K562 (cell line): ENCODE measurements around the gene DCAKD. TPM values are rescaled to one million over a fixed set of nuclear protein-coding genes. Genes with fewer than 3 reads are reported as not detected.

Experiments used
- BRD4 ChIP-seq: fragments of 200-600 bp; sonication (generic); IDR thresholded peaks from 2 replicates; pipeline ENCODE4 v1.6.1; 2017; ENCODE audit warnings: inconsistent platforms
- CCAR2 ChIP-seq: fragments of 200-400 bp; formaldehyde crosslinking; IDR thresholded peaks from 2 replicates; pipeline ENCODE4 v1.6.1; 2017; ENCODE audit warnings: mild to moderate bottlenecking, low read depth, low read length
- CHD2 ChIP-seq: IDR thresholded peaks from 2 replicates; pipeline ENCODE4 v1.6.1; 2011; ENCODE audit warnings: low read depth, low read length
- FOXM1 ChIP-seq, 2 experiments: fragments of 450-650 bp in 1 of 2; sonication (generic) in 1 of 2; formaldehyde crosslinking in 1 of 2; IDR thresholded peaks; 2 replicates each; pipeline versions ENCODE4 v1.6.1 to v1.9.0; 2017 to 2022; ENCODE audit warnings: low read depth in 2 of 2, mild to moderate bottlenecking in 2 of 2, missing genetic modification reagents in 1 of 2, moderate library complexity in 1 of 2
- HMG20B ChIP-seq: fragments of 250-450 bp; sonication (Bioruptor Pico); IDR thresholded peaks from 2 replicates; pipeline ENCODE4 v1.5.0; 2021; ENCODE audit warnings: mild to moderate bottlenecking
- ILK ChIP-seq: fragments of 450-650 bp; IDR thresholded peaks from 2 replicates; pipeline ENCODE4 v1.6.1; 2016; ENCODE audit warnings: missing genetic modification characterization, low read depth, mild to moderate bottlenecking, missing compliant biosample characterization, moderate library complexity, borderline replicate concordance
- NR4A1 ChIP-seq, 2 experiments: fragments of 250-450 bp in 1 of 2; fragments of 450-650 bp in 1 of 2; sonication (Bioruptor Pico) in 1 of 2; IDR thresholded peaks; 2 replicates each; pipeline versions ENCODE4 v1.4.0 to v1.6.1; 2016 to 2020; ENCODE audit warnings: mild to moderate bottlenecking in 2 of 2, missing compliant biosample characterization in 1 of 2, missing genetic modification characterization in 1 of 2, moderate library complexity in 1 of 2
- RBBP5 ChIP-seq: fragments of 200-600 bp; sonication (generic); IDR thresholded peaks from 2 replicates; pipeline ENCODE4 v1.6.1; 2012; ENCODE audit warnings: borderline replicate concordance, mild to moderate bottlenecking, low read length, control low read depth, inconsistent platforms; ENCODE audit not compliant: insufficient read depth, poor library complexity, severe bottlenecking
- RBM34 ChIP-seq: fragments of 200-400 bp; formaldehyde crosslinking; IDR thresholded peaks from 2 replicates; pipeline ENCODE4 v1.6.1; 2018; ENCODE audit warnings: low read length, borderline replicate concordance; ENCODE audit not compliant: insufficient read depth
- ZNF589 ChIP-seq: fragments of 200-800 bp; sonication (Bioruptor generic); IDR thresholded peaks from 2 replicates; pipeline ENCODE4 v1.6.1; 2016; ENCODE audit warnings: low read depth, missing genetic modification characterization, missing compliant biosample characterization
- ZNF766 ChIP-seq: fragments of 200-800 bp; sonication (Bioruptor generic); conservative IDR thresholded peaks from 2 replicates; pipeline ENCODE4 v1.6.1; 2016; ENCODE audit warnings: missing genetic modification characterization, missing compliant biosample characterization
- polyA plus RNA-seq, 8 experiments: library from polyadenylated mRNA; depleted of rRNA in 4 of 8; stranded (reverse) in 5 of 8; unstranded in 3 of 8; fragments of >200 nt; fragmentation: Nextera tagmentation in 2 of 8; fragmentation: Illumina TruSeq in 1 of 8; extraction: Ambion mirVana in 2 of 8; extraction: Trizol in 1 of 8; gene quantifications; 2 replicates each; pipeline versions ENCODE4 v1.2.1 to v1.2.3, GENCODE V29; 2011 to 2014; ENCODE audit warnings: inconsistent platforms in 1 of 8, missing spikeins in 1 of 8
- total RNA-seq, 7 experiments: library from RNA; depleted of rRNA in 6 of 7; stranded (reverse); fragments of >200 nt in 6 of 7; fragmentation: Illumina TruSeq in 2 of 7; extraction: Trizol in 2 of 7; gene quantifications; 2 replicates each; pipeline versions ENCODE4 v1.2.1 to v1.2.3, GENCODE V29; 2011 to 2021; ENCODE audit warnings: low replicate concordance in 1 of 7
- TF ChIP-seq, protein P1 (sequence below): fragments of 450-650 bp; IDR thresholded peaks from 2 replicates; pipeline ENCODE4 v1.6.1; 2016; ENCODE audit warnings: low read depth
- TF ChIP-seq, protein P2 (sequence below): sonication (generic); formaldehyde crosslinking; IDR thresholded peaks from 2 replicates; pipeline ENCODE4 v1.8.0; 2022; ENCODE audit warnings: missing genetic modification reagents, mild to moderate bottlenecking, borderline replicate concordance
- TF ChIP-seq, protein P3 (sequence below): fragments of 250-450 bp; sonication (Bioruptor Pico); IDR thresholded peaks from 2 replicates; pipeline ENCODE4 v1.9.0; 2021; ENCODE audit warnings: mild to moderate bottlenecking

Gene DCAKD
- total and polyA plus RNA-seq, 9 of the 15 experiments (the other 6 are each of a cell fraction or from before 2014, with no cell fraction given): 7.9 to 35.5 (median 21.4) TPM

DNA sequence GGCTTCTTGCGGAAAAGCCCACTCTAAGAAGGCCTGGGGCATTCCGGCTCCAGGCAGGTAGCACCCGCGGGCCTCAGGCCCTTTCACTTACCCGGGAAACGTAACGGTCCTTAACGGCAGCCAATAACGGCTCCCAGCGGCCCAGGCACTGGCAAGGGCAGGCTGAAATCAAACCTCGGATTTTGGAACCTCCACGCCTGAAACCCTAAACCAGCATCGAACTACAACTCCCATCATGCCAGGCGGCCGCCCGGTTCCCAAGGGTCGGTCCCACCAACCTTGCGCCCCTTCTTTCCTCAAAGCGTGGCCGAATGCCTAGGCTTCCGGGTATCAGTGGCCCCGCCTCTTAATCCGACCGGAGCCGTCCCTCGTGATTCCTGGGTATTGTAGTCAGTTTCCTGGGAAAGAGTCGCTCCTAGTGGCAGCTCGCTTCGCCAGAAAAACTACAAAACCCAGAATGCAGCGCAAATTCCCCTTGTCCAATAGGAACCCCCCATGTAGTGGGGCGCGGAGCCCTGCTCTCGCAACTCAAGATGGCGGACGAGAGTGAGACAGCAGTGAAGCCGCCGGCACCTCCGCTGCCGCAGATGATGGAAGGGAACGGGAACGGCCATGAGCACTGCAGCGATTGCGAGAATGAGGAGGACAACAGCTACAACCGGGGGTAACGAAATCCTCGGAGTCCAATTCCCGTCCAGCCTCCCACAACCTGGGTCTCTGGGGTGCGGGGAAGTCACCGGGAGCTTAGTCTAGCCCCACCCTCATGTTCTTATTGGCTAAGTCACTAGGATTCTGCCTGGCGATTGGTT lies 9.6 kb upstream of the DCAKD start, which contains the start of gene NMT1 (continued):
- TF ChIP-seq, protein P1, sequence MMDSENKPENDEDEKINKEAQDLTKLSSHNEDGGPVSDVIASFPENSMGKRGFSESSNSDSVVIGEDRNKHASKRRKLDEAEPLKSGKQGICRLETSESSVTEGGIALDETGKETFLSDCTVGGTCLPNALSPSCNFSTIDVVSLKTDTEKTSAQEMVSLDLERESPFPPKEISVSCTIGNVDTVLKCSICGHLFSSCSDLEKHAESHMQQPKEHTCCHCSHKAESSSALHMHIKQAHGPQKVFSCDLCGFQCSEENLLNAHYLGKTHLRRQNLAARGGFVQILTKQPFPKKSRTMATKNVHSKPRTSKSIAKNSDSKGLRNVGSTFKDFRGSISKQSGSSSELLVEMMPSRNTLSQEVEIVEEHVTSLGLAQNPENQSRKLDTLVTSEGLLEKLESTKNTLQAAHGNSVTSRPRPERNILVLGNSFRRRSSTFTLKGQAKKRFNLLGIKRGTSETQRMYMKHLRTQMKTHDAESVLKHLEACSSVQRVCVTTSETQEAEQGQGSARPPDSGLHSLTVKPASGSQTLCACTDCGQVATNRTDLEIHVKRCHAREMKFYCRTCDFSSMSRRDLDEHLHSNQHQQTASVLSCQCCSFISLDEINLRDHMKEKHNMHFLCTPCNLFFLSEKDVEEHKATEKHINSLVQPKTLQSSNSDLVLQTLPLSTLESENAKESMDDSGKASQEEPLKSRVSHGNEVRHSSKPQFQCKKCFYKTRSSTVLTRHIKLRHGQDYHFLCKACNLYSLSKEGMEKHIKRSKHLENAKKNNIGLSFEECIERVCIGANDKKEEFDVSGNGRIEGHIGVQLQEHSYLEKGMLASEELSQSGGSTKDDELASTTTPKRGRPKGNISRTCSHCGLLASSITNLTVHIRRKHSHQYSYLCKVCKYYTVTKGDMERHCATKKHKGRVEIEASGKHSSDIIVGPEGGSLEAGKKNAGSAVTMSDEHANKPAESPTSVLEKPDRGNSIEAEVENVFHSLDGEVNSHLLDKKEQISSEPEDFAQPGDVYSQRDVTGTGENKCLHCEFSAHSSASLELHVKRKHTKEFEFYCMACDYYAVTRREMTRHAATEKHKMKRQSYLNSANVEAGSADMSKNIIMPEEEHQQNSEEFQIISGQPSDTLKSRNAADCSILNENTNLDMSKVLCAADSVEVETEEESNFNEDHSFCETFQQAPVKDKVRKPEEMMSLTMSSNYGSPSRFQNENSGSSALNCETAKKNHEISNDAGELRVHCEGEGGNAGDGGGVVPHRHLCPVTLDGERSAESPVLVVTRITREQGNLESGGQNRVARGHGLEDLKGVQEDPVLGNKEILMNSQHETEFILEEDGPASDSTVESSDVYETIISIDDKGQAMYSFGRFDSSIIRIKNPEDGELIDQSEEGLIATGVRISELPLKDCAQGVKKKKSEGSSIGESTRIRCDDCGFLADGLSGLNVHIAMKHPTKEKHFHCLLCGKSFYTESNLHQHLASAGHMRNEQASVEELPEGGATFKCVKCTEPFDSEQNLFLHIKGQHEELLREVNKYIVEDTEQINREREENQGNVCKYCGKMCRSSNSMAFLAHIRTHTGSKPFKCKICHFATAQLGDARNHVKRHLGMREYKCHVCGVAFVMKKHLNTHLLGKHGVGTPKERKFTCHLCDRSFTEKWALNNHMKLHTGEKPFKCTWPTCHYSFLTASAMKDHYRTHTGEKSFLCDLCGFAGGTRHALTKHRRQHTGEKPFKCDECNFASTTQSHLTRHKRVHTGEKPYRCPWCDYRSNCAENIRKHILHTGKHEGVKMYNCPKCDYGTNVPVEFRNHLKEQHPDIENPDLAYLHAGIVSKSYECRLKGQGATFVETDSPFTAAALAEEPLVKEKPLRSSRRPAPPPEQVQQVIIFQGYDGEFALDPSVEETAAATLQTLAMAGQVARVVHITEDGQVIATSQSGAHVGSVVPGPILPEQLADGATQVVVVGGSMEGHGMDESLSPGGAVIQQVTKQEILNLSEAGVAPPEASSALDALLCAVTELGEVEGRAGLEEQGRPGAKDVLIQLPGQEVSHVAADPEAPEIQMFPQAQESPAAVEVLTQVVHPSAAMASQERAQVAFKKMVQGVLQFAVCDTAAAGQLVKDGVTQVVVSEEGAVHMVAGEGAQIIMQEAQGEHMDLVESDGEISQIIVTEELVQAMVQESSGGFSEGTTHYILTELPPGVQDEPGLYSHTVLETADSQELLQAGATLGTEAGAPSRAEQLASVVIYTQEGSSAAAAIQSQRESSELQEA: no peak
- peak; percentile 85 for TF ChIP-seq CHD2
- TF ChIP-seq ZNF766 (CRISPR knock-in tag): peak; percentile 97
- peak; percentile 18; the same call in 1 of the 2 replicates for TF ChIP-seq BRD4
- TF ChIP-seq FOXM1 (IDR thresholded peaks at IDR 0.05; ENCODE audit: low read depth): peak; percentile 67; the same call in 1 of the 2 replicates
- TF ChIP-seq FOXM1 (CRISPR knock-in tag; IDR thresholded peaks at IDR 0.05; ENCODE audit: low read depth): no peak
- TF ChIP-seq RBBP5: peak; percentile 98
- TF ChIP-seq RBM34: no peak
- no peak for TF ChIP-seq CCAR2
- TF ChIP-seq NR4A1 (CRISPR knock-in tag; IDR thresholded peaks at IDR 0.05): peak; percentile 81; the same call in 1 of the 2 replicates
- no peak for TF ChIP-seq NR4A1 (tag; IDR thresholded peaks at IDR 0.05)
- TF ChIP-seq ZNF589: peak; percentile 77
- TF ChIP-seq, protein P2, sequence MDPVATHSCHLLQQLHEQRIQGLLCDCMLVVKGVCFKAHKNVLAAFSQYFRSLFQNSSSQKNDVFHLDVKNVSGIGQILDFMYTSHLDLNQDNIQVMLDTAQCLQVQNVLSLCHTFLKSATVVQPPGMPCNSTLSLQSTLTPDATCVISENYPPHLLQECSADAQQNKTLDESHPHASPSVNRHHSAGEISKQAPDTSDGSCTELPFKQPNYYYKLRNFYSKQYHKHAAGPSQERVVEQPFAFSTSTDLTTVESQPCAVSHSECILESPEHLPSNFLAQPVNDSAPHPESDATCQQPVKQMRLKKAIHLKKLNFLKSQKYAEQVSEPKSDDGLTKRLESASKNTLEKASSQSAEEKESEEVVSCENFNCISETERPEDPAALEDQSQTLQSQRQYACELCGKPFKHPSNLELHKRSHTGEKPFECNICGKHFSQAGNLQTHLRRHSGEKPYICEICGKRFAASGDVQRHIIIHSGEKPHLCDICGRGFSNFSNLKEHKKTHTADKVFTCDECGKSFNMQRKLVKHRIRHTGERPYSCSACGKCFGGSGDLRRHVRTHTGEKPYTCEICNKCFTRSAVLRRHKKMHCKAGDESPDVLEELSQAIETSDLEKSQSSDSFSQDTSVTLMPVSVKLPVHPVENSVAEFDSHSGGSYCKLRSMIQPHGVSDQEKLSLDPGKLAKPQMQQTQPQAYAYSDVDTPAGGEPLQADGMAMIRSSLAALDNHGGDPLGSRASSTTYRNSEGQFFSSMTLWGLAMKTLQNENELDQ (CRISPR knock-in tag): no peak
- TF ChIP-seq ILK: no peak
- TF ChIP-seq, protein P3, sequence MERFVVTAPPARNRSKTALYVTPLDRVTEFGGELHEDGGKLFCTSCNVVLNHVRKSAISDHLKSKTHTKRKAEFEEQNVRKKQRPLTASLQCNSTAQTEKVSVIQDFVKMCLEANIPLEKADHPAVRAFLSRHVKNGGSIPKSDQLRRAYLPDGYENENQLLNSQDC (CRISPR knock-in tag): peak; percentile 75; the same call in 1 of the 2 replicates
- TF ChIP-seq HMG20B (CRISPR knock-in tag): no peak
